ENCODE measurements around the gene MRPS25.

MRPS25 gene

GRCh38 chr3:15064835-15065549, at the start of gene MRPS25:
TSS of gene MRPS25 (minus strand) at chr3:15065315. CDS start at chr3:15065194, 121 bp downstream.
- peak; percentile 86 for DNase-seq

DNA sequence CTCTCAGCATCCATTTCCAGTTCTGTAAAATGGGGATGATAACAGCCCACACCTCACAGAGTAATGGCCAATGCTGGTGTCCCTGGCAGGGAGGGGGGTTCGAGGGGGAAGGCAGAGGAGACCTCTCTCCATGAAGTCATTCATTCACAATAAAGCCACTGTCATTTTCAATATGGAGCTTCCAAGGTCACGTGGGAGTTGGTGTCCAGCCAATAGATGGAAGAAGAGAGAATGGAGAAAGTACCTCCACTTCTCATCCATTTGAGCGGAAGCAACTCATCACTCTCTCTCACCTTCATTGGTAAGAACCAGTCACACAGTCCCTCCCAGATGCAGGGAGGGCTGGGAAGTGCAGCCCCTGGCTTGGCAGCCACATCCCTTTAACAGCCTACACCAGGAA, 48.8 kb upstream of the MRPS25 start:
- DNase-seq, result no peak

- DNase-seq, result no peak
Observed at GRCh38 chr3:15113471-15113870, 48.4 kb upstream of the MRPS25 start.

DNA sequence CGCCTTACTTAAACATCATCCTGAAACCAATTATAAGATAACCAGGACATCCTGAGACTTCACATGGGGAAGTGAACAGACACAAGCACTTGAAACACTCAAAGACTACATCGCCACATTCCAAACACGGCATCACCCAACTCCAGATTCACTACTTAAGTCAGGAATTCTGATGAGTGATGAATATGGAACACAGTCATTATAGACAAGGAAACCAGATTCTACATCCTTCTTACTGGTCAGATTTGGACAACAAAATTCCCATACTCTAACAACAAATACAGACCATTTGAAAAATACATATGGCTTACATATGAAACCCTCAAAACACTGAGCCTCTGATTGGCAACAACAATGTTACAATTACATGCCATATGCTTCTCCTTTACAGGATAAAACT, 46.9 kb upstream of the MRPS25 start:
- DNase-seq, result no peak

DNA sequence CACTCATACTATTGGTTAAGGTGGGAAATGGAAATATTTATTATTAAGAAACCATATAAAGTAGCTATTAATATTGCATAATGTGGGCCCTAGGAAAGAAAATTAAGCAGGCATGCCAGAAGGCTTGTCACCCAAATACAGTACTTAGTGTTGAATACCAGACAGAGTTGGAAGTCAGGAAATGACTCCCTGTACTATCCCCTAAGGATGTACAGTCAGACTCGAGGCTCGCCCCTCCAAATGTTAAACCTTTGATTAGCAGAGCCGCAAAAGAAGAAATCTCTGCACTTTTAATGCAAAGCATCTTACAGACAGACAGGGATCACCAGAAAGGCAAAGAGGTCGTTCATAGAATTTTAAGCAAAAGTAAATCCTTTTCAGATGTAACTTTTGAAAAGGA, 45.1 kb upstream of the MRPS25 start:
- no peak for DNase-seq

DNA sequence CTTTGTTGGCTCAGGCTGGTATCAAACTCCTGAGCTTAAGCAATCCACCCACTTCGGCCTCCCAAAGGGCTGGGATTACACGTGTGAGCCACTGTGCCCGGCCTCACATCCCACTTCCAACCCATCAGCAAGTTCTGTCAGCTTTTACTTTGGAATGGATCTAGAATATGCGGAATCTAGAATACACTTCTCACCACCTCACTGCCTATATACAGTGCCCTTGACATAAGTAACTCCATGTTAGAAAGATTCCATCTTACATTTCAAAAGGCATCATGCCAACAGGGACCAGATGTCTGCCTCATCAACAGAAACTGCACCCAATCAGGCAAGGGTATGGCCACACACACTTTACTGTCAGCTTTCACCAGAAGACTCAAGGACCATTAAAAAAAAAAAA, 43.8 kb upstream of the MRPS25 start:
- no peak for DNase-seq

GRCh38 chr3:15108082-15108545, 43.0 kb upstream of the MRPS25 start:
- peak; percentile 73 for DNase-seq

DNA sequence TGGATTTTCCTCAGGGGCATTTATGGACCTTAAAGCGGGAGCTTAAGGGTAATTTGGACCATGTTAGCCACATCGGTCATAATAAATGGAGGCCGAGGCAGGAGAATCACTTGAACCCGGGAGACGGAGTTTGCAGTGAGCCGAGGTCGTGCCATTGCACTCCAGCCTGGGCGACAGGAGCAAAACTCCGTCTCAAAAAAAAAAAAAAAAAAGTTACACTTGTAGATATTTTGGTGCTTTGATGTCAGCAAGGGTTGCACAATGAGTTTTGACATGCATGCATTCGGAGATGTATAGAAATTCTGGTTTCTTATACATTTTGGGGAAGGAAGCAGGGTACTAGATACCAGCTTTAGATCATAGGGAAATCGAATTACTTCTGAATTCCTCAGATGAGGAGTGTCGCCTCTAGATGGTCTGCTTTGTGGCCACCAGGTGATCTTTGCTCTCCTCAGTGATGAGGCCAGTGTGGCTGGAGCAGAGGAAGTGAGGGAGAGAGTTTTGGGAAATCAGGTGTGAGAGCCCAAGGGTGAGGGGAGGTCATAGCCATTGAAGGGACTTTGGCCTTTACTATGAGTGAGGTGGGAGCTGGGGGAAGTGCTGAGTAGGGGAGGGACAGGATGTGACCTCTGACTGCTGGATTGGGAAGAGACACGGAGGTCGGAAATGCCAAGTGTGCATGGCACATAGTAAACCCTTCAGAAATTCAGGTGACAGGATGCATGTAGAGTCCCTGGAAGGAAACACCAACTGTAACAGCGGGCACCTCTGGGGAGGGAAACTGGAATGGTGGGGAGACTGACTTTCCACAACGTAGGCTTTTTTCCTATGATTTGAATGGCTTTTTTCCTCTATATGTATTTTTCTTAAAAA, 42.2 kb upstream of the MRPS25 start:
- no peak for DNase-seq

DNA sequence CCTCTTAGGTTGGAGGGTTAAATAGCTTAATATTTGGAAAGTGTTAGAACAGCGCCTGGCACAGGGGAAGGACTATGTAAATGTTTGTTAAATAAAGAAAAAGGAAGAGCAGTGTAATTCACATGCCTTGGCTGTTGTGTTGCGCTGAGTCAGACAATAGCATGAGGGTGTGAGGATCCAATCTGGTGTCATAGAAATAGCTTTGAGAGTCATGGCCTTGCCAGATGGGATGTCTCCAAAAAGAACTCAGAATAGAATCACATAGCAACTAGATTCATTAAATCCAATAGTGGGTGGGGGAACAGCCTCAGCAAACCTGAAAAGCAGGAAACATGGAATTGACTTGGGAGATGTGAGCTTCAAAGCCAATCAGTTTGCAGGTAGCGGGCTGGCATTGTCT, 37.7 kb upstream of the MRPS25 start:
- no peak for DNase-seq

DNA sequence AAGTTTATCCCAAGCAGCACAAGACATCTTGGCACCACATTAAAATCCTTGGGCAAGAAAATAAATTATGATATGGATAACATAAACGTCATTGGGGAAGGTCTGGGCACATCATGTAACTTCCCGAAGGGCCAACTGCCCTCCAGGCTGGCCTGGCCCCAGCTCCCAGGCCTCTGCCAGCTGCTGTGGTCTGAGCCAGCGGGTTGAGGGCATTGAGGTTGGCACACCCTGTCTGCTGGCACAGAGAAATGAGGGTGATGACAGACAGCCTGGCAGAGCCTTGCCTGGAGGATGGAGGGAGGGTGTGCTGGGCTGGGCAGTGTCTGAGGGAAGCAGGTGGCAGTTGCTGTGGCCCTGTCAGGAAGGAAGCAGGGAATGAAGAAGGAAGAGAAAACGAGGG, 37.1 kb upstream of the MRPS25 start:
- DNase-seq, result no peak

DNA sequence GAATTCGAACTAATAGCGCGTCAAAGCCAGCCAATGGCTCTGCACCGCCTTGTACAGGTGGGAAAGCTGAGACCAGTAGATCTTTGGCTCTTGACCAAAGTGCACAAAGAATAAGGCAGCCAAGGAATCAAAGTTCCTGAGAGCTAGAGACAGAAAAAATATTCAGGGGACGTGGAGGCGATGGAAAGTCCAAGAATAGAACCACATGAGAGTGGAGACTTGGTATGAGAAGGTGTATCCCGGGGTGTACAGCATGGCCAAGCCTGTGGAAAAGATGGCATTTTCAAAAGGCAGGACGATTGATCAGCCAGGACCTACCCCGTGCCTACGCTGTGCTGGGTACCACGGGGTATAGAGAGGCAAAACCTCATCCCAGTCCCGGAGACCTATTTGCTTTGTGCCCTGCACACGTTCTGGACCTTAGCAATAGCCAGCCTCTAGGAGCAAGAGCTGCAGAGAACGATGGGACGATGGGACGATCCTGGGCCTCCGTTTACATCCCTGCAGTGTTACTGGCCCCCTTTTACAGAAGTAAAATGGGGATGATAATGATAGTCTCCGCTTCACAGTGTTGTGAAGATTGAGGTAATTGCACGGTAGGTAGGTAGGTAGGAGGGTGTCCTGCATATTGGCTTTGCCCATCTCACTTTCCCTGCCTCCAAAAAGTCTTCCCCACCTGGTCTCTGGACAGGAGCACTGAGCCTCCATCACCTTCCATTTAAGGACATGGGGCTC, 34.4 kb upstream of the MRPS25 start:
- no peak for DNase-seq

DNA sequence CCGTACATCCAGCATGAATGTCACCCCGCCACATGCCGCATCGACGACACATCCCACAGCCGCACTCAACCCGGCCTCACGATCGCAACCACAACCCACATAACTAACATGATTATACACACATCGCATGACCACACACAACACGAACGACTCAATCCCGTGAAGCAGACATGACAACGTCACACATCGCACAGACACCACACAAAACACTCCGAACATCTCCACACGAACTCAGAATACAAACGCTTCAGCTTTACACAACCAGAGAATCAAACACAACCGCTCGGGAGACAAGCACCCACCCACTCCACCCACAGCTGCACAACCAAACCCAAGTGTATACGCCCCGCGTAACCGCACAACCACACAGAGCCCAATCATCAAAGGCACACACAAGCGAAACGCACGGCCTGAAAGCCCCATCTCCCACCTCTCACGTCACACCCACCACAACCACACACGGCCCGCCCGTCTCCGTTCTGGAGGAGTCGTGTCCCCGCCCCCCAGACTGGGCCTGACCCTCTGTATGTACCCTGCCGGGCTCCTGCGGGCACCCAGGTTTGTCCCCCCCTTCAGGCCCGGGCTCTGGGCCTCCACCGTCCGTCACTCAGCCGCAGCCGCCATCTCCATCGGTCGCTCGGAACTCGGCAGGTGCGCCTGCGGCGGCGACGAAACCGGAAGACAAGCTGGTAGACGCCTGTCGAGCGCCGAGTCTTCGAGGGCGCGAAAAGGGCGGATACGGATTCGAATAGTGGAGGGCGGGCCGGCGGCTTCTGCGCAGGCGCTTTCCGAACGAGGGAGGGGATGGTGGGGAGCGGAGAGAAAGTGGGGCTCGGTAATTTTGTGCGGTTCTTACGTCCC, 33.6 kb upstream of the MRPS25 start, which contains the start of gene RBSN:
Gene RBSN (minus strand): TSS at position 646 of the 861 bp plus-strand sequence. CDS start 3,028 bp downstream, outside the sequence.
- DNase-seq, result peak; percentile 92

DNA sequence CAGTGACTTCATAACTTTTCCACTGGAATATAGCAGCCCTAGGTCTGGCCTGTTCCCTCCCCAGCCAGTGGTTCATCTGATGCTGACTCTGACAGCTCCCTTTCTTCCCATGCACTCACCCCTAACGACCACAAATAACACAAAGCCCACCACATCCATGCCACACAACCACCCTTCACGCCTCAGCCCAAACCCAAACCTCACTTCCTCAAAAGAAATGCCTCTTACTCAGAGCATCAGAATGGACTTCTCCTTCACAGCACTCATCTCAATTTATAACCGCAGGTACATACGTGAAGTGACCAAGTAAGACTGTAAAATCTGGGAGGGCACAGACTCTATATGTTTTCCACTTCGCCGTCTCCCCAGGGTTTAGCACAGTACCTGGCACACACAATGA, 32.8 kb upstream of the MRPS25 start:
- DNase-seq, result no peak

GRCh38 chr3:15096046-15096445, 30.9 kb upstream of the MRPS25 start:
- DNase-seq, result no peak

- no peak for DNase-seq
Observed at GRCh38 chr3:15094187-15094875, 29.2 kb upstream of the MRPS25 start.

DNA sequence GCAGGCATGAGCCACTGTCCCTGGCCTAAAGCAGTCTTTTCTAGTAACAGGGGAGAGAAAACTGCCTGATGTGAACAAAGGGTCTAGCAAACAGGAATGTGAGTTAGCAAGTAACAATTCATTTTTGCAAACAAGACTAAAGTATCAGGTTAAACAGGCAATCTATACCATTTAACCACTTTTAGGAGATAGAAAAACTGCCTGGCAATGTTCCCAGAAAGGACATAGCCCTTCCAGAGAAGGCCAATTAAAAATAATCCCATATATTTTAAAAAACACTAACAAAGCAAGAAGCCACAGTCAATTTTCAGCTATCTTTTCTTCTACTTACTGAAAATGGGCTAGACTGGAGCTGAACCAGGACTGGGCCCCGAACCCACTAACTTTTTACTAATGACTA, 27.6 kb upstream of the MRPS25 start:
- DNase-seq, result no peak

- no peak for DNase-seq
Observed at GRCh38 chr3:15091575-15091974, 26.5 kb upstream of the MRPS25 start.

GRCh38 chr3:15089201-15089600, 24.1 kb upstream of the MRPS25 start:
- DNase-seq, result no peak

DNA sequence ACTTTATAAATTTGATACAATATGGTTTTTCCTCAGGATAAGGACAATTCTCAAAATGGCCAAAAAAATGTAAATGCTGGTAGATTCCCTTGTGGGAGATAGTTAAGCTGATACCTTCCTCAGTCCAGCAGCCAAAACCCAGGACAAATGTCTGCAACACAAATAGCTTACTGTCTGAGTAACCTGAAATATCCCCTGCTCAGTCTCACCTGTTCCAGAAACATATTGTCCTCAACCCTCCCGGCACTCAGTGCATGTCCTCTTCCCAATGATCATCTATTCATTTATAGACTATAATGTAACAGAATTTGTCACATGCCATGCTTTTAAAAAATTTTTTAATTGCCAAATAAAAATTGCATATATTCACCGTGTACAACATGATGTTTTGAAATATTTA, 21.6 kb upstream of the MRPS25 start:
- no peak for DNase-seq

- no peak for DNase-seq
Observed at GRCh38 chr3:15086263-15086662, 21.1 kb upstream of the MRPS25 start.

DNA sequence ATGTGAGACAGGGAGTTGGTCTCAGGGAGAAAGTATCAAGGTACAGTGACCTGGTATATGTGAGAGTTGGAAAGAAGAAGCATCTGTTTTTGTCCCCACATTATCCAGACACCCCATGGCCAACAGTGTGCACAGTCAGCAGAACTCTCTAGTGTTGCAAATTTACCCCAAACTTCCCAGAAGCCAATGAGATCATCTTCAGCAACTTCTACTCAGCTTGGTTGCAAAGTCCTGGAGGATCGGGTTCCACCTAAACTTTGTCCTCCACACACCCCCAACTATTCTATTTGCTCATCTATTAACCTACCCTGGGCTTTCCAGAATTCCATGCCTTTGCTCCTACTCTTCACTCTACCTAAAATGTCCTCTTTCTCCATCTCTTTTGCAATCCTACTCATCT, 18.1 kb upstream of the MRPS25 start:
- DNase-seq, result no peak

All from stimulated activated CD4-positive, alpha-beta T cell treated with anti-CD3 and anti-CD28 coated beads, Interleukin-12 subunit alpha, Interleukin-12 subunit beta, amount 100 ng/mL, for 4 hours (primary cell).